ENCODE results near the gene SRCIN1.

Gene SRCIN1

DNA sequence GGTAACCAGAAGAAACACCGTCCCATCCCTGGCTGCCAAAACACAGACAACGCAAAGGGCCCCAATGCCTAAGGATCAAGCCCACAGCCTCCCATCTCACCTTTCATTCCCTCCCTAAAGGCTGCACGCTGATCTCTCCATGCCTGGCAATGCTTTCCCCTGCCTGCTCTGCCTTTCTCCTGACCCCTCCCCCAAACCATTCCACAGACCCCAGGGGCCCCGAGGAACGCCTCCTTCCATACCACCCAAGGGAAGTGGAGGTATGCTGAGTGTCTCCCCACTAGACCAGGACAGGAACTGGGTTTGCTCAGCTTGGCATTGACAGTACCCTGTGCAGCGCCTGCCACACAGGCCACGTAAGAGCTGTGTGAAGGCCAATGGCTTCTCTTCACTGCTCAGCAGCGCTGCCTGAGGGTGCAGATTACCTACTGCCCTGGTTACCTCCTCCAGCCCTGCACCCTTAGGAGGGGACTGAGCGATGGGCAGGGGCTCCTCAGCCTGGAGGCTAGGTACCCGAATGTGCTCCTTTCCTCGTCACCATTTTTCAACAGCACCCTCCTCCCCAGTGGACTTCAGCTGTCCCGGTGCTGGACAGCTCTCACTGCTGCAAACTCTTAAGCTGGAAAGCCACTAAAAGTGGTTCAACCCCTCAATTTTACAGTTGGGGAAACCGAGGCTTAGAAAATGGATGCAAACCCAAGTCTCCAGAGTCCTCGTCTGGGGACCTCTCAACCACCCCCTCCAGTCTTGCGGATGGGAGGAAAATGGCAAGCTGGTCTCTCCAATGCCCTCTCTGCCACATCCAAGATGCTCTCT, 45.0 kb downstream of the SRCIN1 start:
- CTCF ChIA-PET: interaction anchor here (1.2 to 15.2 kb wide), 5 partner anchors 8 to 104 kb away, joined by 3 to 310 read pairs (median 3); no protein-coding TSS in a partner anchor
- TF ChIP-seq, protein P1, sequence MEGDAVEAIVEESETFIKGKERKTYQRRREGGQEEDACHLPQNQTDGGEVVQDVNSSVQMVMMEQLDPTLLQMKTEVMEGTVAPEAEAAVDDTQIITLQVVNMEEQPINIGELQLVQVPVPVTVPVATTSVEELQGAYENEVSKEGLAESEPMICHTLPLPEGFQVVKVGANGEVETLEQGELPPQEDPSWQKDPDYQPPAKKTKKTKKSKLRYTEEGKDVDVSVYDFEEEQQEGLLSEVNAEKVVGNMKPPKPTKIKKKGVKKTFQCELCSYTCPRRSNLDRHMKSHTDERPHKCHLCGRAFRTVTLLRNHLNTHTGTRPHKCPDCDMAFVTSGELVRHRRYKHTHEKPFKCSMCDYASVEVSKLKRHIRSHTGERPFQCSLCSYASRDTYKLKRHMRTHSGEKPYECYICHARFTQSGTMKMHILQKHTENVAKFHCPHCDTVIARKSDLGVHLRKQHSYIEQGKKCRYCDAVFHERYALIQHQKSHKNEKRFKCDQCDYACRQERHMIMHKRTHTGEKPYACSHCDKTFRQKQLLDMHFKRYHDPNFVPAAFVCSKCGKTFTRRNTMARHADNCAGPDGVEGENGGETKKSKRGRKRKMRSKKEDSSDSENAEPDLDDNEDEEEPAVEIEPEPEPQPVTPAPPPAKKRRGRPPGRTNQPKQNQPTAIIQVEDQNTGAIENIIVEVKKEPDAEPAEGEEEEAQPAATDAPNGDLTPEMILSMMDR (IDR thresholded peaks at IDR 0.05; ENCODE audit: insufficient read depth, low read length, missing control alignments): no peak
- no peak overlapping the region for H3K4me3 ChIP-seq (ENCODE audit: low read depth, low read length)
- no peak for DNase-seq (ENCODE audit: low read depth, low spot score)
- POLR2A ChIA-PET: no interaction called here

DNA sequence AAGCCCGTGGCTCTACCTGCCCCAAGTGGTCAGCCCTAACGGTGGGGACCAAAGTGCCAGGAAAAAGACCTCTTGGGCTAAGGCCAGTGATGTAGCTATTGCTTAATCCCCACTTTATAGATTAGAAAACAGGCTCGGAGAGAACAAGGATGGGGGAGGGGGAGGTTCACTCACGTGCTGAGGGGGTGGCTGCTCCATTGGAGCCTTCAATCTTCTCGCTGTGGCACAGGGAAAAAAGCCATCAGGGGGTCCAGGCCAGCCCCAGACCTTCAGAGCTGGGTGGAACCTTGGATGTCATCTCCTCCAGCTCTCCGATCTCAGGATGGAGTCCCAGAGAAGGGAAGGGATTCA, 45.9 kb downstream of the SRCIN1 start:
- ChIA-PET CTCF (interaction anchor here (1.2 to 15.2 kb wide), 9 partner anchors 9 to 105 kb away, joined by 4 to 310 read pairs (median 18); no protein-coding TSS in a partner anchor), POLR2A (no interaction called here)
- no peak for DNase-seq (ENCODE audit: low read depth, low spot score)
- no peak overlapping the region for H3K4me3 ChIP-seq (ENCODE audit: low read depth, low read length)
- TF ChIP-seq, protein P1 (IDR thresholded peaks at IDR 0.05; ENCODE audit: insufficient read depth, low read length, missing control alignments): no peak

DNA sequence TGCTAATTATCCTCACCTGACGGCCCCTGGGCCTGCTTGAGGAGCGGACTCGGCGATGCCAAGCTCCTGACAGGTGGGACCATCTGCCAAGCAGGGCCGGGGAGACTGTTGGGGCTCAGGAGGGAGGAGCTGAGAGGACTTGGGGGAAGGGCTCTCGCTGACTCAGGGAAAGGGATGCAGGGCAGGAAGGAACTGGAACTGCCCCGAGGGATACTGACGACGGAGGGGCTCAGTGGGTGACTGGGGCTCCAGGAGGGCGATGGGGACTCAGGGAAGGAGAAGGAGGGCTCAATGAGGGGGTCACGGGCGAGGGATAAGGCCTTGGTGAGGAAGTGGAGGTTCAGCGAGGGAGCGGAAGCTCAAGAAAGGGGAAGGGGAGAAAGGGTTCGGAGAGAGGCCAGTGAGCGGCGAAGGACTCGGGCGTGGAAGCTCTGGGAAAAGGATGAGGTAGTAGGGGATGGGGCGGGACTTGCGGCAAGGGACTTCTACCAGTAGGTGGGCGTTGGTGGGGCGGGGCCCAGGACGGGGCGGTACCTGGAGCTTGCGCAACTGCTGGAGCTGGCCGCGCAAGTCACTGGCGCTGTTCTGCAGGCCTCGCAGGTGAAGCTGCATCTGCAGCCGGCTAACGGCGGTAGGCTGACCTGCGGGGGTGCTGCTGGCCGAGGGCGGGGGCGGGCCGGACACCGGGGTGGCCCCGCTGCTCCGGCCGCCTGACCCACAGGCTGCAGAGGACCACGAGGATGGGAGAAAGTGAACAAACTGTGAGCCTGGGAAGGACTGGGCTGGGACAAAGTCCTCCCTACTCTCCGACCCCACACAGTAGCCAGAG, 46.5 kb downstream of the SRCIN1 start:
- H3K4me3 ChIP-seq (ENCODE audit: low read depth, low read length): no peak overlapping the region; the same call in 1 of the 2 replicates
- TF ChIP-seq, protein P1 (IDR thresholded peaks at IDR 0.05; ENCODE audit: insufficient read depth, low read length, missing control alignments): no peak
- CTCF ChIA-PET: interaction anchor here (0.8 to 15.2 kb wide), 21 partner anchors 8 to 138 kb away, joined by 3 to 310 read pairs (median 8); partner anchors contain the start of gene EPOP
- DNase-seq (ENCODE audit: low read depth, low spot score): no peak
- POLR2A ChIA-PET: no interaction called here

DNA sequence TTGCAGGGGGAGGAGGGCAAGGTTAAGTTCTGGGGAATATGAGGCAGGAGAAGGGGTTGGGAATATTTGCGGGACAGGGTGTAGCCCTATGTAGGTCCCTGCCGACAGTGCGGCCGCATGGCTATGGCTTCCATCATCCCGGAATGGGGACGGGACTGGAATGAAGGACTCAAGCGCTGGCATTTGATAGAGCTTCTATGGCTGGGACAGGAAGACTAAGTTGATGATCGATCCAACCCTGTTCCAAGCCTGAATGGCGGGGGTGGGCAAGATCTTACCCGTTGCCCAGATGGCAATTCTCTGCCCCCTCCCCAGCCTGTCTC, 47.1 kb downstream of the SRCIN1 start:
- DNase-seq (ENCODE audit: low read depth, low spot score): no peak

DNA sequence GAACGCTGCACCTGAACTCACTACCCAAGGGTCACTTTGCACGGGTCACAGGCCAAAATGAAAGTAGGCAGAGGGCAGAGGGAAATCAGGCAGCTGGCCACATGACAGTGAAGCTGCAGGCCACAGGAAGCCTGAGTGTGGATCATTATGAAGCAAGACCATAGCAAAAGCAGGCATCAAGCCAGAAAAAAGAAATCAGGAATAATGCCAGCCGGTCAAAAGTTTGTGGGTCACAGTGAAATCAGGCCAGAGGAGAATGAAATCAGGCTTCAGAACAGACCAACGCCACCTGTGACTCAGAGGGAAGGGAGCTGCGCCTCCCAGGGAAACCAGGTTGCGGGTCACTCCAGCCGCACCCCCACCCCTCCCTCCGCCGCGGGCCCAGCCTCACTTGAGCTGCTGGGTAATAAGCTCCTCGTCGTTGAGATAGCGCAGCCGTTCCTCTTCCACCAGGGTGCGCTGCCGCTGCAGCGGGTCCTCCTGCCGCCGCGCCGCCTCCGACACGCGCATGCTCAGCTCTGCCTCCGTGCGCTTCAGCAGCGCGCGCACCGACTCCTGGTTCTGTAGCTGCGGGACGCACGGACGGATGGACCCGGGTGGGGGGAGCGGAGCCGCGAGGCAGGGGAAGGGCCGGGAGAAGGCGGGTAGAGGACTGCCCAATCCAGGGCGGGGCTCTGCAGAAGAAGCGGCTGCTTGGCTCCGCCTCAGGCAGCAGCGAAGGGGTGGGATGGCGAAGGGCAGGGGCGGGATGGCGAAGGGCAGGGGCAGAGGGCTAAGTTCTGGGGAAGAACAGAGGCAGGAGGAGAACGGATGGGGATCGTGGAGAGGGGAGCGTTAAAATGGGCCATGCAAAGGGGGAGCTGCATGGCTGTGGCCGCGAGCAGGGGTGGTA, 47.7 kb downstream of the SRCIN1 start:
- CTCF ChIA-PET: interaction anchor here (0.5 to 15.2 kb wide), 43 partner anchors 9 to 720 kb away, joined by 3 to 310 read pairs (median 5); partner anchors contain the start of genes EPOP and SRCIN1
- H3K4me3 ChIP-seq (ENCODE audit: low read depth, low read length): peak overlapping the region; percentile 54
- POLR2A ChIA-PET: interaction anchor here (0.6 kb wide), 1 partner anchor 893 kb away, joined by 3 read pairs; no protein-coding TSS in a partner anchor
- TF ChIP-seq, protein P1 (IDR thresholded peaks at IDR 0.05; ENCODE audit: insufficient read depth, low read length, missing control alignments): peak; percentile 99
- DNase-seq (ENCODE audit: low read depth, low spot score): peak; percentile 28

More for the DNA sequence above, 47.1 kb downstream of the SRCIN1 start:
- POLR2A ChIA-PET: interaction anchor here (0.6 kb wide), 1 partner anchor 893 kb away, joined by 3 read pairs; no protein-coding TSS in a partner anchor
- TF ChIP-seq, protein P1 (IDR thresholded peaks at IDR 0.05; ENCODE audit: insufficient read depth, low read length, missing control alignments): no peak
- CTCF ChIA-PET: interaction anchor here (0.8 to 15.2 kb wide), 38 partner anchors 8 to 720 kb away, joined by 3 to 310 read pairs (median 6); partner anchors contain the start of genes EPOP and SRCIN1
- H3K4me3 ChIP-seq (ENCODE audit: low read depth, low read length): peak overlapping the region; percentile 54
